ENCODE measurements around the gene MZT2B.
"Not testable (repeated sequence)": the region's sequence is repeated elsewhere in the genome, so short reads cannot be mapped to it uniquely, and the experiment has no call there.

DNA sequence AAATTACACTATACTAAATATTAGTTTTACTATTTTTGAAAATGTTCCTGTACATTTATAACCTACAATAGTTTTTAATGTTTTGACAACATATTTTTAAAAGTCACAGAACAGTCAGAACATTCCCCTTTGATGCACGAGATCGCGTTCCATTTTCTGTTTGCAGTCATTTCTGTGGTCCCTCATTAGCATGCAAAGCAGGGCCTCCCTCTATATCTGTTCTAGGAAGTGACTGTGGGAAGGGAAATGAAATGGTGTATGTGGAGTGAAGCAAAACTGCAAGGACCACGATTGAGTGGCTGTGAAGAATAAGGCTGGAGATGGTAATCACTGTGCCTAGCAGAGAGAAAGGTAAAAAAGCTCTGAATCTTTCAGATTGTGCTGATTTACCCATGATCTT, 40.5 kb downstream of the MZT2B start:
- TF ChIP-seq, protein P1, sequence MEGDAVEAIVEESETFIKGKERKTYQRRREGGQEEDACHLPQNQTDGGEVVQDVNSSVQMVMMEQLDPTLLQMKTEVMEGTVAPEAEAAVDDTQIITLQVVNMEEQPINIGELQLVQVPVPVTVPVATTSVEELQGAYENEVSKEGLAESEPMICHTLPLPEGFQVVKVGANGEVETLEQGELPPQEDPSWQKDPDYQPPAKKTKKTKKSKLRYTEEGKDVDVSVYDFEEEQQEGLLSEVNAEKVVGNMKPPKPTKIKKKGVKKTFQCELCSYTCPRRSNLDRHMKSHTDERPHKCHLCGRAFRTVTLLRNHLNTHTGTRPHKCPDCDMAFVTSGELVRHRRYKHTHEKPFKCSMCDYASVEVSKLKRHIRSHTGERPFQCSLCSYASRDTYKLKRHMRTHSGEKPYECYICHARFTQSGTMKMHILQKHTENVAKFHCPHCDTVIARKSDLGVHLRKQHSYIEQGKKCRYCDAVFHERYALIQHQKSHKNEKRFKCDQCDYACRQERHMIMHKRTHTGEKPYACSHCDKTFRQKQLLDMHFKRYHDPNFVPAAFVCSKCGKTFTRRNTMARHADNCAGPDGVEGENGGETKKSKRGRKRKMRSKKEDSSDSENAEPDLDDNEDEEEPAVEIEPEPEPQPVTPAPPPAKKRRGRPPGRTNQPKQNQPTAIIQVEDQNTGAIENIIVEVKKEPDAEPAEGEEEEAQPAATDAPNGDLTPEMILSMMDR (conservative IDR thresholded peaks at IDR 0.05) = not testable (repeated sequence)
- TF ChIP-seq ZFX (IDR thresholded peaks at IDR 0.05) = not testable (repeated sequence)

Measured in C4-2B (cell line).